ENCODE measurements around the gene VEZF1. TPM values are rescaled to one million over a fixed set of nuclear protein-coding genes. Genes with fewer than 3 reads are reported as not detected.

VEZF1 gene
- total RNA-seq, 1 experiment from 2014 or later, result 78.1 TPM

- no peaks in the 10 kb centered on the region for H3K36me3 ChIP-seq (ENCODE audit: low read depth, low read length)
- peaks cover 82% of the 10 kb centered on the region for H3K79me2 ChIP-seq (ENCODE audit: low read length)
- no peaks in the 10 kb centered on the region for H3K9me3 ChIP-seq (ENCODE audit: low read length)
- CTCF ChIA-PET, result interaction anchor here (0.6 to 3.1 kb wide), 9 partner anchors 13 to 97 kb away, joined by 4 to 25 read pairs (median 6); partner anchors contain the start of gene VEZF1
- no peaks in the 10 kb centered on the region for H3K9me2 ChIP-seq (replicated peaks; ENCODE audit: low read length)
- no peaks in the 10 kb centered on the region for H4K20me1 ChIP-seq (ENCODE audit: low read length)
- TF ChIP-seq EZH2phosphoT487 (IDR thresholded peaks at IDR 0.05; ENCODE audit: borderline replicate concordance, low read length) (no peak), CTCF (conservative IDR thresholded peaks at IDR 0.05; ENCODE audit: low read depth, low read length) (no peak), EZH2 (IDR thresholded peaks at IDR 0.05; ENCODE audit: low read length, unreplicated experiment) (no peak)
- H3K4me1 ChIP-seq (ENCODE audit: insufficient read depth, low read length), result peaks cover 75% of the 10 kb centered on the region
- intact Hi-C loops (cut with micrococcal nuclease), result loop anchor here (1.0 to 2.0 kb wide), 7 partner anchors 13 to 73 kb away; no protein-coding TSS in a partner anchor
- POLR2A ChIA-PET (ENCODE audit: unreplicated experiment), result interaction anchor here (0.9 to 1.5 kb wide), 7 partner anchors 12 to 88 kb away, joined by 3 to 12 read pairs (median 4); no protein-coding TSS in a partner anchor
- H3F3A ChIP-seq (ENCODE audit: low read length, unreplicated experiment), result peaks cover 18% of the 10 kb centered on the region
- no peaks in the 10 kb centered on the region for H3K27me3 ChIP-seq (ENCODE audit: low read length)
- H2AFZ ChIP-seq (ENCODE audit: low read length), result no peak overlapping the region
- peak overlapping the region; percentile 33; the same call in 1 of the 2 replicates for H3K4me3 ChIP-seq (ENCODE audit: low read length)
- DNase-seq (no peak), ATAC-seq (no peak; the same call in 1 of the 2 replicates)
- BruUV-seq (replicated peaks), result TSS peak; percentile 18
- H3K9ac ChIP-seq (ENCODE audit: low read length), result peak overlapping the region; percentile 72
- peak overlapping the region; percentile 98 for H3K27ac ChIP-seq (ENCODE audit: low read length)
- peak overlapping the region; percentile 75 for H3K4me2 ChIP-seq (ENCODE audit: low read length)
Measured at GRCh38 chr17:57948169-57948554, 39.9 kb downstream of the VEZF1 start.

GRCh38 chr17:57947369-57947768 lies 40.7 kb downstream of the VEZF1 start:
- H3K9me2 ChIP-seq (replicated peaks; ENCODE audit: low read length), result no peaks in the 10 kb centered on the region
- peaks cover 82% of the 10 kb centered on the region for H3K79me2 ChIP-seq (ENCODE audit: low read length)
- CTCF ChIA-PET, result interaction anchor here (0.6 to 3.1 kb wide), 9 partner anchors 8 to 72 kb away, joined by 3 to 12 read pairs (median 4); partner anchors contain the start of gene CUEDC1

More at GRCh38 chr17:57947369-57947768, 40.7 kb downstream of the VEZF1 start:
- DNase-seq (no peak), ATAC-seq (no peak)
- H3K27ac ChIP-seq (ENCODE audit: low read length), result peak overlapping the region; percentile 98
- no peak for TF ChIP-seq EZH2 (IDR thresholded peaks at IDR 0.05; ENCODE audit: low read length, unreplicated experiment)
- no peak for TF ChIP-seq CTCF (conservative IDR thresholded peaks at IDR 0.05; ENCODE audit: low read depth, low read length)
- TF ChIP-seq EZH2phosphoT487 (IDR thresholded peaks at IDR 0.05; ENCODE audit: borderline replicate concordance, low read length), result no peak
- BruUV-seq (replicated peaks), result no TSS peak
- peak overlapping the region; percentile 55 for H3K4me3 ChIP-seq (ENCODE audit: low read length)
- POLR2A ChIA-PET (ENCODE audit: unreplicated experiment), result interaction anchor here (0.5 to 1.3 kb wide), 7 partner anchors 39 to 1354 kb away, joined by 3 to 12 read pairs (median 3); partner anchors contain the start of genes NOG and TRIM25
- H3K36me3 ChIP-seq (ENCODE audit: low read depth, low read length), result no peaks in the 10 kb centered on the region
- H3K4me1 ChIP-seq (ENCODE audit: insufficient read depth, low read length), result peaks cover 71% of the 10 kb centered on the region
- no peaks in the 10 kb centered on the region for H3K27me3 ChIP-seq (ENCODE audit: low read length)
- H4K20me1 ChIP-seq (ENCODE audit: low read length), result no peaks in the 10 kb centered on the region
- intact Hi-C loops (cut with micrococcal nuclease), result no loop called here
- peaks cover 18% of the 10 kb centered on the region for H3F3A ChIP-seq (ENCODE audit: low read length, unreplicated experiment)
- peak overlapping the region; percentile 11; the same call in 1 of the 2 replicates for H2AFZ ChIP-seq (ENCODE audit: low read length)
- H3K4me2 ChIP-seq (ENCODE audit: low read length), result peak overlapping the region; percentile 84
- H3K9me3 ChIP-seq (ENCODE audit: low read length), result no peaks in the 10 kb centered on the region
- peak overlapping the region; percentile 72 for H3K9ac ChIP-seq (ENCODE audit: low read length)
